Measurements from ENCODE around the gene NUSAP1. TPM values are rescaled to one million over a fixed set of nuclear protein-coding genes. Genes with fewer than 3 reads are reported as not detected.
"Not testable (repeated sequence)": the region's sequence is repeated elsewhere in the genome, so short reads cannot be mapped to it uniquely, and the experiment has no call there.

Gene NUSAP1
- polyA plus RNA-seq, 4 donors = 4.6 to 37.2 (median 19.9) TPM

- Histone ChIP-seq H3K27me3 (ENCODE audit: control insufficient read depth in 3 of 3, insufficient read depth in 3 of 3, low read length in 3 of 3) (no peaks in the 10 kb centered on the region), H3K27ac (ENCODE audit: low read depth in 1 of 3, low read length in 2 of 3) (no peak overlapping the region), H3K36me3 (ENCODE audit: control insufficient read depth in 3 of 3, insufficient read depth in 2 of 3, low read depth in 1 of 3, low read length in 3 of 3) (peaks cover 0 to 28% (median 0%) of the 10 kb centered on the region in 3 donors), H3K4me1 (ENCODE audit: control insufficient read depth in 3 of 3, insufficient read depth in 2 of 3, low read depth in 1 of 3, low read length in 2 of 3) (no peaks in the 10 kb centered on the region), H3K4me3 (ENCODE audit: low read depth in 1 of 3, low read length in 3 of 3) (no peak overlapping the region), H3K9me3 (ENCODE audit: control insufficient read depth in 2 of 2, insufficient read depth in 1 of 2, low read depth in 1 of 2, low read length in 1 of 2) (no peaks in the 10 kb centered on the region)
- no peak for DNase-seq
- no peak for FAIRE-seq
- WGBS, 3 donors = 96 to 100% (median 98%) methylated on average over 4 of the region's 4 CpGs
These were observed 45.3 kb downstream of the NUSAP1 start for GRCh38 chr15:41377978-41378377.

- not testable (repeated sequence) for H3K27ac ChIP-seq (ENCODE audit: low read depth in 1 of 3, low read length in 2 of 3); DNase-seq; FAIRE-seq; H3K9me3 ChIP-seq (ENCODE audit: control insufficient read depth in 2 of 2, insufficient read depth in 1 of 2, low read depth in 1 of 2, low read length in 1 of 2); H3K4me1 ChIP-seq (ENCODE audit: control insufficient read depth in 3 of 3, insufficient read depth in 2 of 3, low read depth in 1 of 3, low read length in 2 of 3); H3K27me3 ChIP-seq (ENCODE audit: control insufficient read depth in 3 of 3, insufficient read depth in 3 of 3, low read length in 3 of 3); H3K4me3 ChIP-seq (ENCODE audit: low read depth in 1 of 3, low read length in 3 of 3)
- WGBS, 3 donors = 96 to 97% (median 97%) methylated on average over 9 of the region's 9 CpGs
- H3K36me3 ChIP-seq (ENCODE audit: control insufficient read depth in 3 of 3, insufficient read depth in 2 of 3, low read depth in 1 of 3, low read length in 3 of 3) = peaks cover 4 to 16% (median 9%) of the 10 kb centered on the region in 3 donors
These were observed 51.5 kb downstream of the NUSAP1 start for GRCh38 chr15:41383974-41384749.

- WGBS, 3 donors = 89 to 91% (median 90%) methylated on average over 6 of the region's 6 CpGs
- Histone ChIP-seq H3K27ac (ENCODE audit: low read depth in 1 of 3, low read length in 2 of 3) (no peak overlapping the region), H3K36me3 (ENCODE audit: control insufficient read depth in 3 of 3, insufficient read depth in 2 of 3, low read depth in 1 of 3, low read length in 3 of 3) (peaks cover 4 to 23% (median 9%) of the 10 kb centered on the region in 3 donors), H3K27me3 (ENCODE audit: control insufficient read depth in 3 of 3, insufficient read depth in 3 of 3, low read length in 3 of 3) (no peaks in the 10 kb centered on the region), H3K4me3 (ENCODE audit: low read depth in 1 of 3, low read length in 3 of 3) (no peak overlapping the region), H3K4me1 (ENCODE audit: control insufficient read depth in 3 of 3, insufficient read depth in 2 of 3, low read depth in 1 of 3, low read length in 2 of 3) (no peaks in the 10 kb centered on the region), H3K9me3 (ENCODE audit: control insufficient read depth in 2 of 2, insufficient read depth in 1 of 2, low read depth in 1 of 2, low read length in 1 of 2) (no peaks in the 10 kb centered on the region)
- DNase-seq = no peak
- no peak for FAIRE-seq
These were observed 55.0 kb downstream of the NUSAP1 start for GRCh38 chr15:41387646-41388045.

GRCh38 chr15:41392659-41393058 lies 60.0 kb downstream of the NUSAP1 start:
- 93 to 94% (median 94%) methylated on average over 2 of the region's 2 CpGs for WGBS, 3 donors
- Histone ChIP-seq H3K27ac (ENCODE audit: low read depth in 1 of 3, low read length in 2 of 3) (no peak overlapping the region), H3K27me3 (ENCODE audit: control insufficient read depth in 3 of 3, insufficient read depth in 3 of 3, low read length in 3 of 3) (no peaks in the 10 kb centered on the region), H3K9me3 (ENCODE audit: control insufficient read depth in 2 of 2, insufficient read depth in 1 of 2, low read depth in 1 of 2, low read length in 1 of 2) (no peaks in the 10 kb centered on the region), H3K36me3 (ENCODE audit: control insufficient read depth in 3 of 3, insufficient read depth in 2 of 3, low read depth in 1 of 3, low read length in 3 of 3) (peaks cover 4 to 36% (median 9%) of the 10 kb centered on the region in 3 donors), H3K4me1 (ENCODE audit: control insufficient read depth in 3 of 3, insufficient read depth in 2 of 3, low read depth in 1 of 3, low read length in 2 of 3) (no peaks in the 10 kb centered on the region), H3K4me3 (ENCODE audit: low read depth in 1 of 3, low read length in 3 of 3) (no peak overlapping the region)
- DNase-seq (no peak), FAIRE-seq (no peak)

GRCh38 chr15:41394924-41395323 lies 62.2 kb downstream of the NUSAP1 start:
- Histone ChIP-seq H3K9me3 (ENCODE audit: control insufficient read depth in 2 of 2, insufficient read depth in 1 of 2, low read depth in 1 of 2, low read length in 1 of 2) (no peaks in the 10 kb centered on the region), H3K36me3 (ENCODE audit: control insufficient read depth in 3 of 3, insufficient read depth in 2 of 3, low read depth in 1 of 3, low read length in 3 of 3) (peaks cover 4 to 34% (median 4%) of the 10 kb centered on the region in 3 donors), H3K27me3 (ENCODE audit: control insufficient read depth in 3 of 3, insufficient read depth in 3 of 3, low read length in 3 of 3) (no peaks in the 10 kb centered on the region), H3K4me1 (ENCODE audit: control insufficient read depth in 3 of 3, insufficient read depth in 2 of 3, low read depth in 1 of 3, low read length in 2 of 3) (no peaks in the 10 kb centered on the region), H3K4me3 (ENCODE audit: low read depth in 1 of 3, low read length in 3 of 3) (no peak overlapping the region), H3K27ac (ENCODE audit: low read depth in 1 of 3, low read length in 2 of 3) (no peak overlapping the region)
- no peak for DNase-seq
- WGBS, 3 donors = 96 to 99% (median 97%) methylated on average over 4 of the region's 4 CpGs
- FAIRE-seq = no peak

GRCh38 chr15:41396111-41396510 lies 63.4 kb downstream of the NUSAP1 start:
- 79 to 89% (median 84%) methylated on average over 3 of the region's 3 CpGs for WGBS, 3 donors
- Histone ChIP-seq H3K36me3 (ENCODE audit: control insufficient read depth in 3 of 3, insufficient read depth in 2 of 3, low read depth in 1 of 3, low read length in 3 of 3) (peaks cover 4 to 34% (median 4%) of the 10 kb centered on the region in 3 donors), H3K27me3 (ENCODE audit: control insufficient read depth in 3 of 3, insufficient read depth in 3 of 3, low read length in 3 of 3) (no peaks in the 10 kb centered on the region), H3K4me1 (ENCODE audit: control insufficient read depth in 3 of 3, insufficient read depth in 2 of 3, low read depth in 1 of 3, low read length in 2 of 3) (no peaks in the 10 kb centered on the region), H3K4me3 (ENCODE audit: low read depth in 1 of 3, low read length in 3 of 3) (no peak overlapping the region), H3K9me3 (ENCODE audit: control insufficient read depth in 2 of 2, insufficient read depth in 1 of 2, low read depth in 1 of 2, low read length in 1 of 2) (no peaks in the 10 kb centered on the region), H3K27ac (ENCODE audit: low read depth in 1 of 3, low read length in 2 of 3) (no peak overlapping the region)
- FAIRE-seq (no peak), DNase-seq (no peak)

- peaks cover 0 to 5% (median 0%) of the 10 kb centered on the region in 3 donors for H3K36me3 ChIP-seq (ENCODE audit: control insufficient read depth in 3 of 3, insufficient read depth in 2 of 3, low read depth in 1 of 3, low read length in 3 of 3)
- H3K4me1 ChIP-seq (ENCODE audit: control insufficient read depth in 3 of 3, insufficient read depth in 2 of 3, low read depth in 1 of 3, low read length in 2 of 3) = no peaks in the 10 kb centered on the region
- FAIRE-seq = no peak
- no peaks in the 10 kb centered on the region for H3K9me3 ChIP-seq (ENCODE audit: control insufficient read depth in 2 of 2, insufficient read depth in 1 of 2, low read depth in 1 of 2, low read length in 1 of 2)
- WGBS, 3 donors = 3 to 6% (median 3%) methylated on average over 9 of the region's 9 CpGs
- H3K27me3 ChIP-seq (ENCODE audit: control insufficient read depth in 3 of 3, insufficient read depth in 3 of 3, low read length in 3 of 3) = no peaks in the 10 kb centered on the region
- peak overlapping the region; percentile 85 to 94 (median 91) for H3K4me3 ChIP-seq (ENCODE audit: low read depth in 1 of 3, low read length in 3 of 3)
- H3K27ac ChIP-seq (ENCODE audit: low read depth in 1 of 3, low read length in 2 of 3) = peak overlapping the region; percentile 85 to 93 (median 91)
- DNase-seq = no peak
These were observed 69.2 kb downstream of the NUSAP1 start for GRCh38 chr15:41401904-41402267.

GRCh38 chr15:41407341-41407740 lies 74.7 kb downstream of the NUSAP1 start:
- 82 to 91% (median 86%) methylated on average over 5 of the region's 5 CpGs for WGBS, 3 donors
- Histone ChIP-seq H3K27ac (ENCODE audit: low read depth in 1 of 3, low read length in 2 of 3) (no peak overlapping the region), H3K27me3 (ENCODE audit: control insufficient read depth in 3 of 3, insufficient read depth in 3 of 3, low read length in 3 of 3) (no peaks in the 10 kb centered on the region), H3K9me3 (ENCODE audit: control insufficient read depth in 2 of 2, insufficient read depth in 1 of 2, low read depth in 1 of 2, low read length in 1 of 2) (no peaks in the 10 kb centered on the region), H3K4me3 (ENCODE audit: low read depth in 1 of 3, low read length in 3 of 3) (no peak overlapping the region), H3K36me3 (ENCODE audit: control insufficient read depth in 3 of 3, insufficient read depth in 2 of 3, low read depth in 1 of 3, low read length in 3 of 3) (no peaks in the 10 kb centered on the region), H3K4me1 (ENCODE audit: control insufficient read depth in 3 of 3, insufficient read depth in 2 of 3, low read depth in 1 of 3, low read length in 2 of 3) (peaks cover 0 to 9% (median 0%) of the 10 kb centered on the region in 3 donors)
- no peak for DNase-seq
- FAIRE-seq = no peak

Data from small intestine (tissue), 7 donors.